Endodermal cell (in vitro differentiated cells): Measurements from ENCODE around the gene LSM3. TPM values are rescaled to one million over a fixed set of nuclear protein-coding genes. Genes with fewer than 3 reads are reported as not detected.
"Not testable (repeated sequence)": the region's sequence is repeated elsewhere in the genome, so short reads cannot be mapped to it uniquely, and the experiment has no call there.

Experiments used
- DNase-seq: peaks from one replicate; pipeline ENCODE4 v3.0.0-alpha.2; 2017
- H3K27ac ChIP-seq: 2 replicates; pipeline ENCODE4 v1.5.1; 2013; ENCODE audit warnings: mild to moderate bottlenecking, low read depth, low read length, moderate library complexity
- H3K27me3 ChIP-seq: 2 replicates; pipeline ENCODE4 v1.6.1; 2013; ENCODE audit warnings: mild to moderate bottlenecking, low read length, moderate library complexity; ENCODE audit not compliant: insufficient read depth, control insufficient read depth, poor library complexity, severe bottlenecking
- H3K36me3 ChIP-seq: 2 replicates; pipeline ENCODE4 v1.7.0; 2013; ENCODE audit warnings: mild to moderate bottlenecking, low read length, moderate library complexity; ENCODE audit not compliant: control insufficient read depth, insufficient read depth
- H3K4me1 ChIP-seq: one replicate; pipeline ENCODE4 v1.7.0; 2013; ENCODE audit warnings: low read length; ENCODE audit not compliant: control insufficient read depth, insufficient read depth
- H3K4me3 ChIP-seq: 2 replicates; pipeline ENCODE4 v1.5.1; 2013; ENCODE audit warnings: mild to moderate bottlenecking, low read length, moderate library complexity
- H3K9ac ChIP-seq: 2 replicates; pipeline ENCODE4 v1.6.1; 2013; ENCODE audit warnings: mild to moderate bottlenecking, low read length, moderate library complexity; ENCODE audit not compliant: poor library complexity, severe bottlenecking; ENCODE audit errors: extremely low read depth
- H3K9me3 ChIP-seq: 2 replicates; pipeline ENCODE4 v1.6.1; 2013; ENCODE audit warnings: mild to moderate bottlenecking, low read length, moderate library complexity; ENCODE audit not compliant: control insufficient read depth
- H3K27ac Mint-ChIP-seq: 2 replicates; pipeline ENCODE4 v1.8.0; 2020; ENCODE audit warnings: mixed read lengths
- H3K27me3 Mint-ChIP-seq: 2 replicates; pipeline ENCODE4 v1.8.0; 2021; ENCODE audit warnings: mild to moderate bottlenecking, mixed read lengths; ENCODE audit not compliant: insufficient read depth
- H3K36me3 Mint-ChIP-seq: 2 replicates; pipeline ENCODE4 v1.8.0; 2020; ENCODE audit warnings: low read depth, mixed read lengths
- H3K4me1 Mint-ChIP-seq: 2 replicates; pipeline ENCODE4 v1.8.0; 2020; ENCODE audit warnings: mixed read lengths
- H3K4me3 Mint-ChIP-seq: 2 replicates; pipeline ENCODE4 v1.8.0; 2020; ENCODE audit warnings: mild to moderate bottlenecking, moderate library complexity, mixed read lengths
- H3K9me3 Mint-ChIP-seq: 2 replicates; pipeline ENCODE4 v1.8.0; 2020; ENCODE audit warnings: mild to moderate bottlenecking, mixed read lengths
- WGBS, 2 experiments: methylation state at CpG; one replicate each; pipeline versions ENCODE4 v1.1.5 to v1.1.7; 2013; ENCODE audit warnings: missing lambda C conversion rate in 2 of 2, mixed read lengths in 1 of 2; ENCODE audit not compliant: insufficient coverage in 1 of 2, insufficient read length in 1 of 2; 5-methylcytosine and 5-hydroxymethylcytosine counted together
- total RNA-seq, 2 donors: library from RNA; stranded (reverse); fragmentation: NEBNext Ultra II Directional in 1 of 2; extraction: Animal tissue kit (Norgen Biotek cat#: 25700) in 1 of 2; gene quantifications; 2 replicates in 1 of 2; 3 replicates in 1 of 2; pipeline ENCODE4 v1.2.1, GENCODE V29; 2021
- TF ChIP-seq, protein P1 (sequence below): fragments of 200-600 bp; sonication (generic); conservative IDR thresholded peaks from 2 replicates; pipeline ENCODE4 v1.5.0; 2021; ENCODE audit warnings: antibody characterized with exemption, mild to moderate bottlenecking

The LSM3 gene
- total RNA-seq, 2 donors from 2014 or later, result 18.1 to 19.7 TPM

DNA sequence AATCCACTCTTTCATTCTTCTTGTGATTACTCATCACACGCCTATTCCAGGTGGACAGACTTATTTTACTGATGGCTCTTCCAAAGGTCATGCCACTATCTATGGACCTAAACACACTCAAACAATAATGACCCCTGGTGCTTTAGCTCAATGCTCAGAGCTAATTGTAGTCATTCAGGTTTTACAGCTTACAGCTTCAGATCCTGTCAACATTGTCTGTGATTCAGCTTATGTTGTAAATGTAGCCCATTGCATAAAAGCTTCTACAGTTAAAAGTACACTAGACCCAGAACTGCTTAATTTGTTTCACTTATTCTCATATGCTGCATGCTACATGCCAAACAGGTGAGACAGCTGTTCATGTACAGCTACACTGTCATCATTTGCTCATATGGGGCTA lies 49.2 kb downstream of the LSM3 start:
- Histone ChIP-seq H3K36me3 (no peaks in the 10 kb centered on the region), H3K9me3 (no peaks in the 10 kb centered on the region), H3K4me3 (no peak overlapping the region), H3K27ac (no peak overlapping the region), H3K4me1 (peaks cover 2% of the 10 kb centered on the region), H3K27me3 (peaks cover 93% of the 10 kb centered on the region), H3K9ac (no peak overlapping the region)
- Mint-ChIP-seq H3K27me3 (peaks cover 100% of the 10 kb centered on the region), H3K9me3 (peaks cover 13% of the 10 kb centered on the region), H3K36me3 (no peaks in the 10 kb centered on the region), H3K4me3 (no peak overlapping the region), H3K4me1 (peaks cover 17% of the 10 kb centered on the region), H3K27ac (no peak overlapping the region)
- DNase-seq, result no peak
- 33 to 38% methylated on average over 1 of the region's 1 CpG for WGBS, 2 experiments
- TF ChIP-seq, protein P1, sequence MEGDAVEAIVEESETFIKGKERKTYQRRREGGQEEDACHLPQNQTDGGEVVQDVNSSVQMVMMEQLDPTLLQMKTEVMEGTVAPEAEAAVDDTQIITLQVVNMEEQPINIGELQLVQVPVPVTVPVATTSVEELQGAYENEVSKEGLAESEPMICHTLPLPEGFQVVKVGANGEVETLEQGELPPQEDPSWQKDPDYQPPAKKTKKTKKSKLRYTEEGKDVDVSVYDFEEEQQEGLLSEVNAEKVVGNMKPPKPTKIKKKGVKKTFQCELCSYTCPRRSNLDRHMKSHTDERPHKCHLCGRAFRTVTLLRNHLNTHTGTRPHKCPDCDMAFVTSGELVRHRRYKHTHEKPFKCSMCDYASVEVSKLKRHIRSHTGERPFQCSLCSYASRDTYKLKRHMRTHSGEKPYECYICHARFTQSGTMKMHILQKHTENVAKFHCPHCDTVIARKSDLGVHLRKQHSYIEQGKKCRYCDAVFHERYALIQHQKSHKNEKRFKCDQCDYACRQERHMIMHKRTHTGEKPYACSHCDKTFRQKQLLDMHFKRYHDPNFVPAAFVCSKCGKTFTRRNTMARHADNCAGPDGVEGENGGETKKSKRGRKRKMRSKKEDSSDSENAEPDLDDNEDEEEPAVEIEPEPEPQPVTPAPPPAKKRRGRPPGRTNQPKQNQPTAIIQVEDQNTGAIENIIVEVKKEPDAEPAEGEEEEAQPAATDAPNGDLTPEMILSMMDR, result no peak

- Mint-ChIP-seq H3K4me3 (no peak overlapping the region), H3K27me3 (peaks cover 100% of the 10 kb centered on the region), H3K4me1 (peaks cover 17% of the 10 kb centered on the region), H3K27ac (no peak overlapping the region), H3K36me3 (no peaks in the 10 kb centered on the region), H3K9me3 (peaks cover 22% of the 10 kb centered on the region)
- peak; percentile 23 for DNase-seq
- 90 to 96% methylated on average over 7 to 8 of the region's 8 CpGs for WGBS, 2 experiments
- peaks cover 91% of the 10 kb centered on the region for H3K27me3 ChIP-seq
- peaks cover 2% of the 10 kb centered on the region for H3K4me1 ChIP-seq
- H3K9me3 ChIP-seq, result peaks cover 6% of the 10 kb centered on the region
- TF ChIP-seq, protein P1, result no peak
- no peak overlapping the region for H3K27ac ChIP-seq
- H3K9ac ChIP-seq, result no peak overlapping the region
- no peaks in the 10 kb centered on the region for H3K36me3 ChIP-seq
- no peak overlapping the region for H3K4me3 ChIP-seq
Measured at GRCh38 chr3:14228681-14229470, 50.3 kb downstream of the LSM3 start.

- Mint-ChIP-seq H3K4me1 (peaks cover 17% of the 10 kb centered on the region), H3K27me3 (peaks cover 100% of the 10 kb centered on the region), H3K9me3 (peaks cover 29% of the 10 kb centered on the region)
- H3K9ac ChIP-seq, H3K36me3 Mint-ChIP-seq, H3K4me3 ChIP-seq, H3K4me3 Mint-ChIP-seq, H3K27ac ChIP-seq, H3K36me3 ChIP-seq, H3K4me1 ChIP-seq, H3K27ac Mint-ChIP-seq: not testable (repeated sequence)
- Histone ChIP-seq H3K27me3 (peaks cover 91% of the 10 kb centered on the region), H3K9me3 (peaks cover 14% of the 10 kb centered on the region)
- DNase-seq, result peak; percentile 16
- WGBS, 2 experiments, result 95 to 96% methylated on average over 5 to 6 of the region's 6 CpGs
Measured at GRCh38 chr3:14229695-14230094, 51.1 kb downstream of the LSM3 start.
